ENCODE measurements around the gene FREM3.
A peak's percentile ranks its signal among the peaks of the same experiment; 100 is the strongest.
"Not testable (repeated sequence)": the region's sequence is repeated elsewhere in the genome, so short reads cannot be mapped to it uniquely, and the experiment has no call there.

The FREM3 gene

DNA sequence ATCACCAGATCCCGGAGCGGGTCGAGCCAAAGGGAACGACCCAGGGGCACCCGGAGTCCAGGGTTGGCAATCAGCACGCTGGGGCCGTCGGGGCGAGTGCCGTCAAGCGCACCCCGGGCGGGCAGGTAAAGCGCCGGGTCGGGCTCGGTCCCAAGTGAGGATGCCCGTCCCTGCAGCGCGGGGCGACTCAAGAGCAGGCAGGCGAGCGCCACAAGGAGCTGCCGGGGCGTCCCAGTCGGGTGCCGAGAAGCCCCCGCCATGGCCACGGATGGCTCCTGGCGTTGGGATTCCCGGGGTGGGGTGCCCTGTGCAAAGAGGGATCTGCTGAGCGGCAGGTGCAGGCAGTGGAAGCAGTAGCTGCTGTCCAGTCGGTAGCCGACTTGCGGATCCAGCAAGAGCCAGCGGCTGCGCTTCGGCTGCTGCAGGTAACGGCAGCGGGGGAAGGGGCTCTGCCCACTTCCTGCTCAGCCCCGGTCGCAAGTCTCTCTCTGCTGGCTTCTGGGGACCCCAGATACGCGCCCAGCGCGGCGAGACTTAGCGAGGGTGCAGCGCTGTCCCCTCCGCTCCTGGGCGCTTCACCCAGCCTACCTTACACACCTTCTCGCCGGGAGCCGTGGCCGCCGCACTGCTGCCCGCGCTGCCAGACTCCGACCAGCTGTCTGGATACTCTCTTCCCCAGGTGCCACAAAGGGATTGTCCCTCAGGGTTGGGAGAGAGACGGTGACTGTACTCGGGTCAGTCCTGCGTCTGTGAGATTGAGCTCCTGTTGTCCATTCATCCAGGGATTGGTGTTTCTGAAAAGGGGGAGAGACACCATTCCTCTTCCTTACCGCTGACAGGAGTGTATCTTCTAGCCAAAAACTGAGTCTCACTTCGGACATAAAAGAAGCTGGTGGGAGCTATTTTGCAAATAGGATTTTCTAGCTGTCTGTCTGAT lies at the start of gene FREM3:
Gene FREM3 (minus strand): TSS at position 260 of the 937 bp plus-strand sequence. CDS start 0 bp downstream, at position 260.
- no peak for DNase-seq

DNA sequence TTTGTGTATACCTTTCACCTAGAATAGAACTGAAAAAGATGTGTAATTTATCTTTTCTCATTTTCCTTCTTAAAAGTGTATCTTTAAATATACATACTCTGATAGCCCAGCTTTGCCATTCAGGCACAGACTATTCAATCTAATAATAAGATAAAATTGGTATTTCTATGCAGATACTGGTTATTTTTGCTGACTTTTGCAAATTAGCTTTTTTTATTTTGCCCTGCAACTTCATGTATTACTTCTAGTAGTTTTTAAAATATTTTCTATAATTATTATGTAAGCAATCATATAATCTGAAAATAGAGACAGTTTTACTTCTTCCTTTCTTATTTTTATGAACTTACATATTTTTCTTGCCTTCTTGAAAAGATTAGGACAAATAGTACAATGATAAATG lies 45.4 kb upstream of the FREM3 start:
- no peak for DNase-seq

DNA sequence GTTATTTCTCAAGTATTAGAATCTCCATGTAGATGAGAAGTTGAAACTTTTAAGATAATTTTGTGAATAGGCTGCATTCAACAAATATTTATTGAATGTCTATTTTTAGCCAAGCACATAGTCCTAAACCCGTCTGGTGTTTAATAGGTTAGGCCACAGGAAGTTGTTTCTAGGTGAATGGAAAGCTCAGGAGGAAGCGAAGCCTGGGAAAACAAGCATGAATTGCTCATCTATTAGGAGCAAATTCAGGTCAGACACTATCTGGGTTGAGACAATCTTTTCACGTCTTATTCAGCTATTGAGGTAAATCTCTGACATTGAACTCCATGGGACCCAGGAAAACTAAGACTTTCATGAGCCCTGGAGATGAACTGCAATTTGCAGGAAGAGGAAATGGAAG lies 43.1 kb upstream of the FREM3 start:
- DNase-seq, result no peak

DNA sequence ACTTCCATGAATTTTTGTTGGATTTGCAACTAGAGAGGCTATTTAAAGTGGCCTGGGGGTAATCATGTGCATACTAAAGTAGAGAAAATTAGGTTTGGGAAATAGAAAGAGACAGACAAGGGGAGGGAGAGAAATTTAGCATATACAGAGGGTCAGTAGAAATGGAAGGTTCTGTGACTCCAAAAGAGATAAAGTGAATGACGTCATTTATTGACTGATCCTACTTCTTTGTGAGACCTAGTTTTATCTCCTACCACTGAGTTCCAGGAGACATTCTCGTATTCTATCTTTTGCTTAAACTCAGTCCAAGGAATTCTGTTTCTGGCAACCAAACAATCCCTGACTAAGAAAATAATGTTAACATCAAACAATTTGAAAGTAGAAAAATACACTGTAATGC lies 42.4 kb upstream of the FREM3 start:
- DNase-seq, result no peak

GRCh38 chr4:143736861-143737260 lies 36.4 kb upstream of the FREM3 start:
- no peak for DNase-seq

- not testable (repeated sequence) for DNase-seq
Measured at GRCh38 chr4:143736061-143736460, 35.6 kb upstream of the FREM3 start.

DNA sequence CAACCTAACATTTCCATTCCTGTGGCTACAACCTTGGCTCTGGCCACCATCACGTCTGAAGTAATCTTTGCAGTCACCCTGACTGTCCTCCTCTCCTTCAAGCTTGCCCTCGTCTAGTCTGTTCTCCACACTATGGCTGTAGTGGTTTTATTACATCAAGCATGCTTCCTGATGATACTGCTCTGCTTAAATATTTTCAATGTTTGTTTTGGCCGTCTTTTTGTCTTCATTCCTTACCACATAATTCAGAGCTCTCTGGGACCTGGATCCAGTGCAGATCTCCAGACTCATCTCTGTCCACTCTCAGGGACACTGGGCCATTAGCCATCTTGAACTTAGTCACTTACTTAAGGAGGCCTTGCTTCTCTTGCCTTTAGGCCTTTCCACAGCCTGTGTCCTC lies 27.7 kb upstream of the FREM3 start:
- DNase-seq, result no peak

DNA sequence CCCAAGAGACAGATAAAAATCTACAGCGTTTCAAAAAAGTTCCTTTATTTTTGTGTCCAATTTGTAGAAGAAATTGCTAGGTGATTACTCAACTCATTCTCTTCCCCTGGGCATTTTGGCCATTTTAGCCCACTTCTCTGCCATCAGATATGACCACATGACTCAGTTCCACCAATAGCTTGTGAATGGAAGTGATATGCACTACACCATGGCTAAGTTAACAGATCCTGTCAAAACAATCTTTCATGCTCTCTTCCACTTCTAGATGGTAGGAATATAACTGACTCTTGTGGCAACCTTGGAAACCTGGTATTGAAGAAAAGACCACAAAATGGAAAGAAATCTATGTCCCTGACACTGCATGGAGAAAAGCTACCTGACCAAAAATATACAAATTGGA lies 26.2 kb upstream of the FREM3 start:
- DNase-seq, result no peak

DNA sequence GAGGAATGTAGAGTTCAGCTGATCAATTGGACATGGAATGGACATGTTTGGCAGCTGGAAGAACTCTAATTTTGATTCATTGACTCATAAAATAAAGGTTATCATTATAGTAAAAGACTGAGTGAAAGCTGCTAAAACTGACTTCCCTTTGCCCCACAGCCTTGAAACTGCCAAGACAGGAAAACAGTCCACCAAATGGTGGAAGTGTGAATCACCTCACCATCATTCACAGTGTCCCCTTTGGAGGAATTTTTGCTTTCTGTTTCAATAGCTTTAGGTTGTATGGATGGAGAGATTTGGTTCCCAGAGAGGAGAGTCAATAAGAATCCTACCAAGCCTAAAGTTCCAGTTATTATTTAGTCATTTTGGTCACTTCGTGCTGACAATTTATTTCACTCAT lies 20.8 kb upstream of the FREM3 start:
- DNase-seq, result no peak

- DNase-seq, result not testable (repeated sequence)
Measured at GRCh38 chr4:143718748-143719147, 18.3 kb upstream of the FREM3 start.

DNA sequence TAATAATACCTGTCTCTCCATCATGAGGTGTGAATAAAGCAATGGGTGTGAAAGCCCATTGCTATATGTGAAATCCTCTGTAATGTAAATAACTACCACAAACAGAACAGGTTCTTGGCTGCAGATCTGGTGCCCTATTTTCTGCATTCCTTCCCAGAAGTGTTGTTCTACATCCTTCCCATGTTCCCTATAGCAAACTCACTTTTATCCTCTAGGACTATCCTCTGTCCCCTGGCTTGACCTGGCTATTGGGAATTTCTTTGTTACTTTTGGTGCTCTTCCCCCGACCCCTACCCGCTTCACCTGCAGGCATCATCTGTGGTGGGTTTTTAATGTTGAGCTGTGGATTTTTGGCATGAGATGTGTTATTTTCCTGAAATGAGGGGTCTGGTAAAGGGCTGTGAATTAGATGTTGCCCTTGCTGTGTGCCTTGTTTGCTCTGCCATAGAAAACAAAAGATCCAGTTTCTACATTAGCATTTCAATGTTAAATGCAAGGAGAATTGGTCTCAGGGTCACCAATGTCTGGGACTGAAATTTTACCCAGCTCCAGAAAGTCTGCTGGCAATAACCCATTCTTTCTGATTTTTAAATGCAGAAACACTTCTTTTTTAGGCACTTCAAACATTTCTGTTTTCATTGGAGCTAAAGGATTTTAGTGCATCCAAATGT lies 13.6 kb upstream of the FREM3 start:
- DNase-seq, result no peak

DNA sequence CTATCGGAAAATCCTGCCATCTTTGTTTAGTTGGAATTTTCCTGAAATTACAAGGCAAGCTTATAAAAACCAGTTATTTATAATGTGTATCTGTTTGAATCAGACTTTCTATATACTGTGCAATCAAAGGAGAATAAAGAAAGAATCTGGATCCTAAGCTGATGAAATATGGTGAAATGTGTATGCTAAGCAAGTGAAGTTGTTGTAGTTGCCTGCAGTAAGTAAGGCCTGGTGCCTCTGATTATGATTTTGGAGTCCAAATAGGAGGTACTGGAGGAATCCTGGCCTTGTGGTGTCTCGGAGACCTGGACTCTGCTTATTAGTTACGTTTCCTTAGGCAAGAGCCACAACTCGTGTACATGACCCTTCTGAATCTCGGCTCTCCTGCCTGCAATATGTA lies 13.1 kb upstream of the FREM3 start:
- DNase-seq, result no peak

GRCh38 chr4:143712155-143712550 lies 11.7 kb upstream of the FREM3 start:
- no peak for DNase-seq

- no peak for DNase-seq
Measured at GRCh38 chr4:143711543-143712154, 11.2 kb upstream of the FREM3 start.

GRCh38 chr4:143701365-143701764 lies 890 bp upstream of the FREM3 start:
- no peak for DNase-seq

DNA sequence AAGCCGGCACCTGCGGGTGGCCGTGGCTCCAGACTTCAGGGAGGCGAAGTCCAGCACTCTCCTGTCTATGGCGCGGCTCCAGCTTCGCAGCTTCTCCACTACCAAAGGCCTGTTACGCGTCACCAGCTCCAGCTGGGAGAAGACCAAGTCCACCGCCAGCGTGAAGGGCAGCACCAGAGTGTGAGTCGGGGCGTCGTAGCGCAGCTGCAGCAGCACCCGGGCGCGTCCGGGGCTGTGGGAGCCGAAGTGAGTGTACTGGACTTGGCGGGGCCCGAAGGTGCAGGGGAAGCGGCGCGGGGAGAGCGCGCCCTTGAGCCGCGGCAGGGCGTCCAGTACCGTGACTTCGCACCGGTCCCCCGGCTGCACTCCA lies 444 bp downstream of the FREM3 start:
- no peak for DNase-seq

DNA sequence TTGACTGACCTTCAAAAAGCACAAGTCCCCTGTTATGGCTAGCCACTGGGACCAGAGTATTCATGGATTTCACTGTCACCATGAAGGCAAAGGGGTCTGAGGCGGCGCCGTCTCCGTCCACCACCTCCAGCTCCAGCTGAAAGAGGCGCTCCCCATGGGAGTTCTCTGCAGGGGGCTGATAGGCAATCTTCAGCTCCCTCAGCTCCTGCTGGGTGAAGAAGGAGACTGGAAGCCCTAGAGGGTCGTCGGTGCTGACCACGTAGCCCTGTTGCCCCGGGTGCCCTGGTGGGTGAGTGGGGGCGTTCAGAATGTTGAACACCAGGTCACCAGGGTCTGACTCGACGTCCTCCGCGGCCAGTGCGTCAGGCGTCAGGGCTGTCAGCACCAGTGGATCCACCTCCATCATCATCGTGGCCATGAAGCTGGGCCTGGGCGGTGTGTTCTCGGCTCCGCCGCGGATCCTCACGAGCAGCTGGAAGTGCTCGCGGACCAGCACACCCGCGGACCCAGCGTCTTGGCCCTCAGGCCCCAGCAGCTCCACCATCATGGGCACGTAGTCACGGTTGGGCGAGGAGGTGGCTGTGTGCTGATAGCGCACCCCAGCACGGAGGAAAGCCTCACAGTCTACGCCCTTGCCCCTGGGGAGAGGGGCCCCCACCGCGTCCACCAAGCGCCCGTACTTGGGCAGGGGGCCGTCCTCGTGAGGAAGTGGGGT lies 987 bp downstream of the FREM3 start:
- DNase-seq, result no peak

GRCh38 chr4:143693856-143694255 lies 6.6 kb downstream of the FREM3 start:
- DNase-seq, result no peak

DNA sequence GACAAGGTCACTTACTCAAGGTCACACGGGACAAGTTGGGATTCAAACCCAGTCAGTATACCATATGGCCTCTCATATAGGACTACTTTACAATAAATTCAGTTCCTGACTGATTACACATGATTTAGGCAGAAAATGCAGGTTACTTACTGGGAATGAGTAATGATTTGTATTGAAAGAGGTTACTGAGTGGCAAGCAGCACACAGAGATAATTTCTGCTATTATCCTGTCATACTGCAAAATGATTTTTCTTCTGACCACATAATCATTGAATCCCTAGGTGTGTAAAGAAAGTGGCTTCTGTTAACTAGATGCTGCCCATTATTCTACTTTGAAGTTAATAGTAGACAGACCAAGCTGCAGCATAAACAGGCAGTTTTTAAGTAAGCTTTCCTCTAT lies 8.2 kb downstream of the FREM3 start:
- no peak for DNase-seq

DNA sequence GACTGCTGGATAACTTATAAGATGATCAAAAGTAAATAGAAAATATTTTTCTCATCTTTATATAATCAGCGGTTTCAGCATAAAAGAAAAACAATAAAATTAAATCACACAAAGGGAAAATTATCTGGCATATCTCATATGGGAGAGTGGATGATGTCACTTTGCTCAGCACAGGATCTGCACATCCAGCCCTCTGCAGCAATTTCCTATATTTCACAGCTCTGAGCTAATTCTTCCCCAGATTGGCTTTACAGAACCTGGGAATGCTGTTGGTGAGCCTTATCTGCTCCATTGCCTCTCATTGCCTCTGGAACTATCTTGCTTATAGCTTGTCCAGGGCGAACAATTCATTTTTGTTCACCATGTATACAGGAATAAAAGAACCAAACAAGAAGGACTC lies 21.0 kb downstream of the FREM3 start:
- DNase-seq, result no peak

DNA sequence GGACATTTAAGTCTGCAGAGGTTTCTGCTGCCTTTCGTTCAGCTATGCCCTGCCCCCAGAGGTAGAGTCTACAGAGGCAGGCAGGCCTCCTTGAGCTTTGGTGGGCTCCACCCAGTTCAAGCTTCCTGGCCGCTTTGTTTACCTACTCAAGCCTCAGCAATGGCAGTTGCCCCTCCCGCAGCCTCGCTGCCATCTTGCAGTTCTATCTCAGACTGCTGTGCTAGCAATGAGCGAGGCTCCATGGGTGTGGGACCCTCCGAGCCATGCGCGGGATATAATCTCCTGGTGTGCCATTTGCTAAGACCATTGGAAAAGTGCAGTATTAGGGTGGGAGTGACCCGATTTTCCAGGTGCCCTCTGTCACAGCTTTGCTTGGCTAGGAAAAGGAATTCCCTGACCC lies 26.8 kb downstream of the FREM3 start:
- not testable (repeated sequence) for DNase-seq

- no peak for DNase-seq
Measured at GRCh38 chr4:143668930-143669552, 31.4 kb downstream of the FREM3 start.

- peak; percentile 46 for DNase-seq
Measured at GRCh38 chr4:143667461-143667860, 33.0 kb downstream of the FREM3 start.
